Heart left ventricle (tissue), 13 donors: ENCODE measurements around the gene CCL3.

Experiments
- POLR2A ChIP-seq, 2 donors: fragments of 450-650 bp; IDR thresholded peaks; one replicate each; pipeline ENCODE4 v1.6.1; 2017; ENCODE audit warnings: antibody characterized with exemption in 2 of 2, mild to moderate bottlenecking in 2 of 2, moderate library complexity in 2 of 2
- TF ChIP-seq, protein P1 (sequence below), 12 donors: fragments of 200-600 bp; sonication (generic) in 4 of 12; IDR thresholded peaks; one replicate each; pipeline versions ENCODE4 v1.5.0 to v1.8.0; 2018 to 2022; ENCODE audit warnings: antibody characterized with exemption in 12 of 12, mild to moderate bottlenecking in 5 of 12
- donor health status: ischemic (EF 13 %, LVEDD 7.1; RV severe dilation, severe dysfunction).
- donor health status: DM: no; HTN: yes; CAD: no.
- donor health status: DM: no; HTN: no; CAD: no.
- donor health status: ischemic (EF 25% LVEDD 6.9; RV normal size, moderate dysfunction).
- donor health status: ischemic (EF 25% LVEDD 5.7; RV mildly dilated, moderate dysfunction).
- donor health status: ischemic (EF 35%, LVEDD 5.7; RV mildly dilated, moderate dysfunction).
- donor health status: nonischemic (EF 11% LVEDD 7.7; RV severe dilation, severe dysfunction).
- donor health status: DM: yes; HTN: yes; CAD: no.
- donor health status: PGD.
- donor health status: ischemic (EF 29% LVEDD 5.4; RV normal size, mild dysfunction).
- donor health status: nonischemic (EF 23%, LVEDD 6.1; RV moderate dilation, normal function).

DNA sequence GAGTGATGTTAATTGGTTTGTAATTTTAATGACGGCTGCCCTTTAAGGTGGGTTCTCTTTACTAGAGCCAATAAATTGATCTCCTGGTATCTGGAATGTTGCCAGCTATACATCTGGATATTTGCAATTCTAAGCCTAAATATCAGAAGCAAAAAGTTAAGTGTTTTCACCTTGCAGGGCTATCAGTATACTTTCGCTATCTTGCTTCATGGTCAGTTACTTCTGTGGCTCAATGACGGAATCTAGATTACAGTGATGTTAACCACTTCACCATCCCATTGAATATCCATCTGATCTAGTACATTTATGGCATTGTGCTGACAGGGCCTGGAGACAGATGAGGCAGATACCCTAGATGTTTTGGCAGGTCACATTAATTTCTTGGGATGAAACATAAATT is 42.0 kb upstream of the CCL3 start:
- TF ChIP-seq, protein P1, sequence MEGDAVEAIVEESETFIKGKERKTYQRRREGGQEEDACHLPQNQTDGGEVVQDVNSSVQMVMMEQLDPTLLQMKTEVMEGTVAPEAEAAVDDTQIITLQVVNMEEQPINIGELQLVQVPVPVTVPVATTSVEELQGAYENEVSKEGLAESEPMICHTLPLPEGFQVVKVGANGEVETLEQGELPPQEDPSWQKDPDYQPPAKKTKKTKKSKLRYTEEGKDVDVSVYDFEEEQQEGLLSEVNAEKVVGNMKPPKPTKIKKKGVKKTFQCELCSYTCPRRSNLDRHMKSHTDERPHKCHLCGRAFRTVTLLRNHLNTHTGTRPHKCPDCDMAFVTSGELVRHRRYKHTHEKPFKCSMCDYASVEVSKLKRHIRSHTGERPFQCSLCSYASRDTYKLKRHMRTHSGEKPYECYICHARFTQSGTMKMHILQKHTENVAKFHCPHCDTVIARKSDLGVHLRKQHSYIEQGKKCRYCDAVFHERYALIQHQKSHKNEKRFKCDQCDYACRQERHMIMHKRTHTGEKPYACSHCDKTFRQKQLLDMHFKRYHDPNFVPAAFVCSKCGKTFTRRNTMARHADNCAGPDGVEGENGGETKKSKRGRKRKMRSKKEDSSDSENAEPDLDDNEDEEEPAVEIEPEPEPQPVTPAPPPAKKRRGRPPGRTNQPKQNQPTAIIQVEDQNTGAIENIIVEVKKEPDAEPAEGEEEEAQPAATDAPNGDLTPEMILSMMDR (IDR thresholded peaks at IDR 0.05), result no peak
- TF ChIP-seq POLR2A (IDR thresholded peaks at IDR 0.05), result no peak
